Hippocampal formation (tissue), 2 donors: ENCODE data around the gene SLC6A11.

Source experiments
- DNase-seq, 2 donors: peaks; one replicate each; lab custom pipeline; 2025; lab: John Stamatoyannopoulos, UW

The SLC6A11 gene

DNA sequence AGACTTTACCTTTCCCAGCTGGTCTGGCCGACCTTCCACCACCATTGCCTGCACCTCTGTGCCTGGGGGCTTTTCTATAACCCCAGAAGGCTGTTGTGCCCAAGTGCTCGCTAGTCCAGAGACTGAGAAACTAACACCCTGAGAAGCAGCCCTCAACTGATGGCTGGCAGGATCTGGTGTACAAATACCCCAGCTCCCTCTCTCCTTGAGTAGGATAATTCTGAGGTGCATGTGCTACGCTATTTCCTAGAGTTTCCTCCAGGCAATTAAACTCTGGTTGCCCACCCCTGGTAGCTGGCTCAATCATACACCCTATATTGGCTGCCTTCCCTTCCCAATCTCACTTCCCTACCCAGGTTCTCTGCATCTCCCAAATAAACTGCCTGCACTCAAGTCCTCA is 165.0 kb downstream of the SLC6A11 start:
- DNase-seq, result no peak

DNA sequence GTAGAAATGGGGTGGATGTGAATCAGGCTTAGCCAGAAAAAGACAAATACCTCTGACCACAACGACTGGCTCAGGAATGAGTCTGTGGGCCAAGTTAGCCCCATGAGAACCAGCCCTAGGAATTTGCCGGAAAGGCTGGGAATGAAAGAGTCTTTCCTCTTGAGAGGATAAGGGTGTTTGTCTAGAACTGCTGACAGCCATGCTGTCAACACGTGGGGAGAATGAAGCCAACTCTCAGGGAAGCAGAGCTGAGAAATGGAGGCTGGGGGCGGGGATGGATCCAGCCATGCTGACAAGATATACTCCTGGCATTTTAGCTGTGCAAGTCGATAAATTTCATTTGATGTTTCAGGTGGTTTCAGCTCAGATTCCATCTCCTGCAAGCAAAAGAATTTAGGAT is 165.9 kb downstream of the SLC6A11 start:
- no peak for DNase-seq

DNA sequence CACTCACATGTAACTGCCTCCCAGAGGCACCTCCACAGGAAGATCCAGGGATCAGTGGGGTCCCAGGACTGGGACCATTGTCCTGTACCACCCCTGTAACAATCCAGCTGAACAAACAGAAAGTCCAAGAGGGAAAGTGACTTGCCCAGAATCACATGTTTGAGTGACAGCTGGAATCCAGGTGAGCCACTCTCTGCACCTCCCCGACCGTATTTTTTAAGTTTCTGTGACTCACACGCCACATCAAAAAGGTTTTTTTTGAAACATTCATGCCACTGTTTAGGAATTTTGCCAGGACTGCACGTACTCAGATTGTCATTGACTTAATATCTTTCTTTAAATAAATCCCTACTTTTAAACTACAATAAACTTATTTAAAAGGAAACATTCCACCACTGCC is 166.8 kb downstream of the SLC6A11 start:
- no peak for DNase-seq

DNA sequence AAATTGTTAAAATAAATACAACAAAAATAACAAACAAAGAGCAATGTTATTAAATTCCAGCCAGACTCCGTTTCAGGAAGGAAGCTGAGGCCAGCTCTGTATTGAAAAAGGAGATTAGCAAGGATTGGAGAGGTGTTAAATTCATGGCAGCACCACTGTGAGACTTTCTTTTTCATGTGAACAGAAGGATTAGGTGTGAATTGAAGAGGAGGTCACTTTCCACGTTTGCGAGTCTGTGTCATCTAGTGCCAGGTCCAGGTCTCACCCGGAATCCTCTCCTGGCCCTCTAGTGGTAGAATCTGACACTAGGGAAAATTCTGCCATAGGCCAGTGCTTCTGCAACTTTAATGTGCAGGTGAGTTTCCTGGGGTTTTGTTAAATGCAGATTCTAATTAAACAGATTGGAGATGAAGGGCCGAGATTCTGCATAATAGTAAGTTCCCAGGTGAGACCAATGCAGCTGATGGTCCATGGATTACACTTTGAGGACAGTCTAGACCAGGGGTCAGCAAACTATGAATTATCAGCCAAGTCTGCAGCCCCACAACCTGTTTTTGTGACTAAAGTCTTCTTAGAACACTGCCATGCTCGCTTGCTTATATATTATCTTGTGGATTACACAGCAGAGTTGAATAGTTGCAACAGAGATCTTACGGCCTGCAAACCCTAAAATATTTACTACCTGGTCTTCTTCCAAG is 167.3 kb downstream of the SLC6A11 start:
- DNase-seq, result peak; percentile 28 to 49

- no peak for DNase-seq
Measured at GRCh38 chr3:10984371-10984896, 168.4 kb downstream of the SLC6A11 start.

DNA sequence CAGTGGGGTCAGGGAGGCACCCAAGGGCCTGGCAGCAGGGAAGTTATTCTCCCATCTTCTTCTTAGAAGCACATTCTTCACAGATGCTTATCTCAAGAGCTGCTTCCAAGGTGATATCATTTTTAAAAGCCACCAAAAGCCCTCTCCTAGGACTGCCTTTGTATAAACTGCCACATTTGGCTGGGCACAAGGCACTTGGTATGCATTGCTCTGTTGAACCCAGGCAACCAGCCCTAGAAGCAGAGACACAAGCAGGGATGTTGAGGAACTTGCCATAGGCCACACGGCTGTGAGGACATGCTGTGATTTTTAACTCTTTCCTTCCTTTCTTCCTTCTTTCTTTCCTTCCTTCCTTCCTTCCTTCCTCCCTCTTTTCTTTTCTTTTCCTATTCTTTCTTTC is 169.2 kb downstream of the SLC6A11 start:
- DNase-seq, result no peak

- DNase-seq, result no peak
Measured at GRCh38 chr3:10986592-10986991, 170.6 kb downstream of the SLC6A11 start.

DNA sequence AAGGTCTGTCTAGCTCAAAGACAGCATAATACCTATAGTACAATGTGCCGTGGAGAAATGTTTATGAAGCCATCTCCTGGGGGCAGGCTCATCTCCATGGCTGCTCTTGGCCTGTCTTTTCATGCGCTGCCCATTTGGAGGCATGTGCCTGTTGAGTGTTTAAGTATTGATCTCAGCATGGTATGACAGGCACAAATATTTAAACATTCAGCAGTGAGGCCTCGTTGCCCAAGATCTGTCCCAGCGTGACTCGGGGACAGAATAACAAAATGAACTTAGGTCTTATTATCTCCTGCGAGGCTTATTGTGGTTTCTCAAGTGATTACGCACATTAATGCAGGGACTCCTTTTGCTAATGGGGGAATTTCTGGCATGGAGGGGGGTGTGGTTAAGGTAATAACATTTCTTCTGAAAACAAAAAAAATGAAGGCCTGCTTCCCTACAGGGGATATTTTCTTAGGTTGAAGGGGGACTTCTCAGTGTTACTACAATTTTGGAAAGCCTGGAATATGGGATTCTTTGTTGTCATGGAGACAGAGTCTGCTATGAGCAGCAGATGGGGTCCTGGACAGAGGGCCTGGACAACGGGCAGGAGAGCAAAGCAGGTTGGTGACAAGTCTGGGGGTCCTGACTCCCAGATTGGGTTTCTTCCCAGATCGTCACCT is 172.1 kb downstream of the SLC6A11 start:
- DNase-seq, result no peak

- DNase-seq, result no peak
Measured at GRCh38 chr3:10988991-10989484, 173.0 kb downstream of the SLC6A11 start.
